Skeletal muscle tissue (tissue), 4 donors: ENCODE data around the gene YPEL3. TPM values are rescaled to one million over a fixed set of nuclear protein-coding genes. Genes with fewer than 3 reads are reported as not detected.

Source experiments
- H3K27ac ChIP-seq: one replicate; pipeline ENCODE4 v1.7.0; 2013; ENCODE audit warnings: mild to moderate bottlenecking, low read depth, low read length, inconsistent platforms
- H3K27me3 ChIP-seq, 3 donors: one replicate each; pipeline ENCODE4 v1.7.0; 2013; ENCODE audit warnings: low read length in 3 of 3; ENCODE audit not compliant: control insufficient read depth in 3 of 3, insufficient read depth in 3 of 3
- H3K36me3 ChIP-seq, 3 donors: one replicate each; pipeline ENCODE4 v1.7.0; 2013; ENCODE audit warnings: low read length in 3 of 3; ENCODE audit not compliant: control insufficient read depth in 3 of 3, insufficient read depth in 3 of 3
- H3K4me1 ChIP-seq, 3 donors: one replicate each; pipeline ENCODE4 v1.7.0; 2013; ENCODE audit warnings: low read length in 3 of 3, mild to moderate bottlenecking in 3 of 3; ENCODE audit not compliant: control insufficient read depth in 3 of 3, insufficient read depth in 3 of 3
- H3K4me3 ChIP-seq, 3 donors: one replicate each; pipeline ENCODE4 v1.7.0; 2013; ENCODE audit warnings: low read length in 3 of 3
- H3K9ac ChIP-seq, 3 donors: one replicate each; pipeline ENCODE4 v1.7.0; 2013; ENCODE audit warnings: low read length in 3 of 3, mild to moderate bottlenecking in 3 of 3, moderate library complexity in 2 of 3, low read depth in 1 of 3
- H3K9me3 ChIP-seq, 3 donors: one replicate each; pipeline ENCODE4 v1.7.0; 2013; ENCODE audit warnings: low read length in 3 of 3; ENCODE audit not compliant: control insufficient read depth in 3 of 3
- total RNA-seq: library from RNA; depleted of rRNA; stranded (reverse); fragments of >200 nt; gene quantifications from one replicate; pipeline ENCODE4 v1.2.3, GENCODE V29; 2014
- donor health status: Osteomylitis.

YPEL3 gene
- total RNA-seq, 1 donor from 2014 or later = 14.1 TPM

DNA sequence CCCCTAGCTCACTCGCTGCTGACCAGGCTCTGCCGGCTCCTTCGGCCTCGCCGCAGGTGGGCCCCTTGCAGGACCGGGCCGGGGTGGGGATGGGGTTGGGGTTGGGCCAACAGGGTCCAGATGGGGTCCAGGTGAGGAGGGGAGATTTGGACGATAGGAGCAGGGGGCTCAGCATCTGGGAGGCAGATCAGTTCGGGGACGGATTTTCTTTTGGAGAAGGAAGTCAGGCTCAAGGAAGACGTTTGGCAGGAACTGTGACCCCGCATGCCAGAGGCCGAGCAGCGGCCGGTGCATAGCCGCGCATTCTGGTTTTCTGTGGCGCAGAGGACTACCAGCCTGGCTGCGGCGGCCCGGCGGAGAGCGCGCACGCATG is 31.3 kb downstream of the YPEL3 start:
- Histone ChIP-seq H3K4me3 (peak overlapping the region; percentile 91 to 99 (median 98)), H3K36me3 (peaks cover 35 to 42% (median 39%) of the 10 kb centered on the region in 3 donors), H3K4me1 (peaks cover 61 to 77% (median 66%) of the 10 kb centered on the region in 3 donors), H3K9ac (peak overlapping the region; percentile 95 to 100 (median 98)), H3K27ac (peak overlapping the region; percentile 99), H3K27me3 (no peaks in the 10 kb centered on the region), H3K9me3 (no peaks in the 10 kb centered on the region)

DNA sequence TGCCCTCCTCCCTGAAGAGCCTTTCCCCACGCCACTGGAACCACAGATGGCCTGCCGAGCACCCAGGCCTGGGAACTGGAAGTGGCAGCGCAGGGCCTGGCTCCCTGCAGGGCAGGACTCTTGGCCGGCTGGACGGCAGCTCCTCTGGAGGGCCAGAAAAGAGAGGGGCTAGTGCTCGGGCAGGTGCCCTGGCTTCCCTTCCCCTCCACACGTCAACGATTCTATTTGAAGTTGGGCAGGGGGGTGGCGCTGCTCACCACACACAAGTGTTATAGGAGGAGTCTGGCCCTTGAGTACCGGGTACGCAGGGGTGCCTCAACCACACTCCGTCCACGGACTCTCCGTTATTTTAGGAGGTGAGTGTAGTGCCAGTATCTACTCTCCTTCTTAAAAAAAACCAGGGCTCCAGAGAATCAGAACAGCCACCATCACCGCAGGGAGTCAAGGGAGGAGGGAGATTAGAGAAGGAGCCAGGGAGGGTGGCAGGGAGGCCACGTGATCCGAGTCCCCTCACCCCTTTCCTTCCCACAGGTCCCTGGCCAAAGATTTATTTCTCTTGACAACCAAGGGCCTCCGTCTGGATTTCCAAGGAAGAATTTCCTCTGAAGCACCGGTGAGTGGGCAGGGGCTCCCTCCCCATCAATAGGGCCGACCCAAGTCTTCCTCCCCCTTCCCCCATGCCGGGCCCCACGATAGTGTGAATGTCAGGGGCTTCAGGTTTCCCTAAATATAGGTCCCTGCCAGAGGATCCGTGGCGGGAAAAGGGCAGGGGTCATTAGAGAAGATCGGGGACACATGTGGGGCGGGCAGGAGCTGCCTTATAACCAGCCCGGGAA is 31.9 kb downstream of the YPEL3 start:
- no peaks in the 10 kb centered on the region for H3K27me3 ChIP-seq
- H3K27ac ChIP-seq = peak overlapping the region; percentile 99
- peaks cover 58 to 74% (median 60%) of the 10 kb centered on the region in 3 donors for H3K4me1 ChIP-seq
- peaks cover 29 to 36% (median 33%) of the 10 kb centered on the region in 3 donors for H3K36me3 ChIP-seq
- no peaks in the 10 kb centered on the region for H3K9me3 ChIP-seq
- H3K9ac ChIP-seq = peak overlapping the region; percentile 95 to 100 (median 98)
- H3K4me3 ChIP-seq = peak overlapping the region; percentile 91 to 99 (median 98)

DNA sequence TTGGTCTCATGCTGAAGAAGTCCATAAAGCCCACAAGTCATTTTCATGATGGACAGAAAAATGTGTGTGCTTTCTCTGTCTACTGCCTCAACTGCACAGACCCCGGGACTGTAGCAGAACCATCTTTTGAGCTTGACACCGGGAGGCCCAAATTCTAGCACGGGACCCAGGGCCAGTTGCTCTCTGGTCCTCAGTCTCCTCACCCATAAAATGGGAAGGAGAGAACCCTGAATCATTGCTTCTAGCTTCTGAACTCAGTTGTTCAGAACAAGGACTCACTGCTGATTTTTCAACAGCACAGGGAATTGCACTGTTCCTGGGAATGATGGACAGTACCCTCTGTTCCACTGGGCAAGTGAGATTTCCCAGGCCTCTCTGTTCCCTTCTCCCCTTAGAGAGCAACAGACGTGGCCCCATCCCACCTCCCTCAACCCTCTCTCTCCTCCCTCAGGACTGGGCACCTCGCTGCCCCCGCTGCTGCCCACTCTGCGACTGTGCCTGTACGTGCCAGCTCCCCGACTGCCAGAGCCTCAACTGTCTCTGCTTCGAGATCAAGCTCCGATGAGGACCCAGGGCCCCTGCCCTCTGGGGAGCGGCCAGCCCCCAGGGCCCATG is 32.6 kb downstream of the YPEL3 start:
- peaks cover 21 to 29% (median 26%) of the 10 kb centered on the region in 3 donors for H3K36me3 ChIP-seq
- H3K27ac ChIP-seq = peak overlapping the region; percentile 99
- no peaks in the 10 kb centered on the region for H3K9me3 ChIP-seq
- H3K4me1 ChIP-seq = peaks cover 55 to 72% (median 56%) of the 10 kb centered on the region in 3 donors
- no peaks in the 10 kb centered on the region for H3K27me3 ChIP-seq
- peak overlapping the region; percentile 95 to 100 (median 98) for H3K9ac ChIP-seq
- H3K4me3 ChIP-seq = peak overlapping the region; percentile 91 to 99 (median 98)

DNA sequence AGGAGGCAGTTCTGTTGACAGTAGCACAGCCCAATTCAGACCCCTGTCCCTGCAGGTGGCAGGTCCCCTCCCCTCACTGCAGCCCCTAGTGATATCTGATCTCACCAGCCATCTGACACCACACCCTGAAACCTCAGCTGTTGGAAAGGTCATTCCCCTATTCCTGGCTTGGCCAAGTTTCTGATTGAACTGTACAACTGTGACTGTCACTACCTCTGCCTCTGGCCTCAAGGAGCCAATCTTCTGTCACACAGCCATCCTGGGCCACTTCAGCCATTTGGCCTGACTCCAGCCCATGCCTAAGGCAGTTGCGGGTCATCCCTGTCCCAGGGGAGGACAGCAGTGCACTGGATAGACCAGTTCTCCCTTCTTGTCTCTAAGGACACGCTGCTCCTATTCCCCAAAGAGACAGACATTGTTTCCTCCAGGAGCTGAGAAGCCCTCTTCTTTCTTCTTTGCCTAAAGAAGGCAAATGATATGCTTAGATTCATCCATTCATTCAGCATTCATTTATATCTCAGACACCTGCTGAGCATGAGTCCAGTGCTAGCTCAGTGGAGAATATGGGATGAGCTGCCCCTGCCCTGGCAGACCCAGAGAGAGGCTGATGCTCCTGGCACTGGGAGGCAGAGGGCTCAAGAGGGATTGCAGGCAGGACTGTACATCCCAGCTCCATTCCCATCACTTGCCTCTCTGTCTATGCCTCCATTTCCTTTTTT is 35.0 kb downstream of the YPEL3 start:
- H3K4me1 ChIP-seq = peaks cover 40 to 68% (median 40%) of the 10 kb centered on the region in 3 donors

DNA sequence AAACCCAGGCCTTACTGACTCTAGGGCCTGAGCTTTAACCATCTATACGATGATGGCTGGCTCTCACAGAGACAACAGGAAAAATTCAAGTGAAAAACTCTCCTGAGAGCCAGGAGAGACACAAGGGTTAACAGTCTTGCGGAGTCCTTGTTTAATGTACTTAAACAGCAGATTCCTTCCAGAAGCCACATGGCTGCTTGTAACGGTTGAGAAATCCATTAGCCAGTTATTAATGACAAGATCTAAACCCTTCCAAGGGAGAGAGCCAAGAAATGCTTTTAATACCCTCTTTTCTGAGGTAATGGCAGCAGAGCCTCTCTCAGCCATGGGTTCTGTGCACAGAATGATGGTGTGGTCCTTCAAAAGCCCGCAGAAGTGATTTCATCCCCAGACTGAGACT is 35.7 kb downstream of the YPEL3 start:
- Histone ChIP-seq H3K4me1 (peaks cover 40 to 68% (median 40%) of the 10 kb centered on the region in 3 donors), H3K27ac (peak overlapping the region; percentile 94), H3K36me3 (peaks cover 0 to 5% (median 0%) of the 10 kb centered on the region in 3 donors), H3K27me3 (no peaks in the 10 kb centered on the region), H3K9me3 (no peaks in the 10 kb centered on the region), H3K4me3 (peak overlapping the region in 1 of 3 donors; percentile 55), H3K9ac (peak overlapping the region; percentile 33 to 60 (median 58))

More for the DNA sequence above, 35.0 kb downstream of the YPEL3 start:
- H3K27ac ChIP-seq = peak overlapping the region; percentile 94
- peak overlapping the region; percentile 22 to 55 (median 27) for H3K4me3 ChIP-seq
- no peaks in the 10 kb centered on the region for H3K27me3 ChIP-seq
- peak overlapping the region; percentile 58 to 70 (median 60) for H3K9ac ChIP-seq
- H3K9me3 ChIP-seq = no peaks in the 10 kb centered on the region
- H3K36me3 ChIP-seq = peaks cover 1 to 8% (median 4%) of the 10 kb centered on the region in 3 donors

DNA sequence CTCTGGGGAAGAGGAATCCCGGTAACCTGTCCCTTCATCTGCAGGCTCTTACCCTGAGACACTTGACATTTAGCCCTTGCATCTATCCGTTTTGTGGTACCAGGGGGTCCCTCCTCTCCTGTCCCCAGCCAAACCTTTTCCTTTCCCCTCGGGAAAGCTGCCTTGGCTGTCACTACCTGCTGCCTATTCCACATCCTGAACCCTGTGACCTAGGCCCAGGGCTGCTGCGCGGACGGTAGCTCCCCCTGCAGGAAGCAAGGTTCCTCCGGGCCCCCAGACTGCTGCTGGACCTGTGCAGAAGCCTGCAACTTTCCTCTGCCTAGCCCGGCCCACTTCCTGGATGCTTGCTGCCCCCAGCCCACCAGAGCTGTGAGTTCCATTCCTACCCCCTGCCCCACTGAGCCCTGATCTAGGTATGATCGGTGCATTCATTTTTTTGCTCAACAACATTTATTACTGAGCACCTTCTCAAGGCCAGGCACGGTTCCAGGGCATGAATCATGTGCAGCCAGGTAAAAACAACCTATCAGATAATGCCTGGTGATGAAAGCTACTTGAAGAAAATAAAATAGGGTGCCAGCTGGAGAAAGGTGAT is 41.0 kb downstream of the YPEL3 start:
- Histone ChIP-seq H3K9ac (no peak overlapping the region), H3K9me3 (no peaks in the 10 kb centered on the region), H3K4me1 (peaks cover 16 to 43% (median 17%) of the 10 kb centered on the region in 3 donors), H3K27ac (no peak overlapping the region), H3K27me3 (no peaks in the 10 kb centered on the region), H3K4me3 (no peak overlapping the region), H3K36me3 (no peaks in the 10 kb centered on the region)

DNA sequence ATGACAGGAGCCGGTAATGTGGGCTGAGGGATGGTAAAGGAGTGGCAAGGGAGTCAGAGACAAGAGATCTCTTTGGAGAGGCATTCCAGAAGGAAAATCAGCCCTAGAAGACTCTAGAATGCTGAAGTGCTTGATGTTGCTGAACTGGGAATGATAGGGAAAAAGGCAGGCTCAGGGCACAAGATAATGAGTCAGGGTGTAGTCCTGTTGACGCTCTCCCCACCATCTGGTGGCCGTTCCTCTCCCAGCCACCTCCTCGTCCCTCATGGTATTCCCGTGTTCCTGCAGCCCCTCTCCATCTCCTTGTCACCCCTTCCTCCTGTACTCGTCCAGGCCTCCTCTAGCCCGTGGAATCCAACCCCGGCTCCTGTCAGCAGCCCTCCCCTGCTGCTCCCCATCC is 41.6 kb downstream of the YPEL3 start:
- Histone ChIP-seq H3K9ac (peak overlapping the region in 1 of 3 donors; percentile 16), H3K36me3 (no peaks in the 10 kb centered on the region), H3K4me3 (no peak overlapping the region), H3K27me3 (no peaks in the 10 kb centered on the region), H3K9me3 (no peaks in the 10 kb centered on the region), H3K4me1 (peaks cover 13 to 37% (median 16%) of the 10 kb centered on the region in 3 donors), H3K27ac (no peak overlapping the region)

DNA sequence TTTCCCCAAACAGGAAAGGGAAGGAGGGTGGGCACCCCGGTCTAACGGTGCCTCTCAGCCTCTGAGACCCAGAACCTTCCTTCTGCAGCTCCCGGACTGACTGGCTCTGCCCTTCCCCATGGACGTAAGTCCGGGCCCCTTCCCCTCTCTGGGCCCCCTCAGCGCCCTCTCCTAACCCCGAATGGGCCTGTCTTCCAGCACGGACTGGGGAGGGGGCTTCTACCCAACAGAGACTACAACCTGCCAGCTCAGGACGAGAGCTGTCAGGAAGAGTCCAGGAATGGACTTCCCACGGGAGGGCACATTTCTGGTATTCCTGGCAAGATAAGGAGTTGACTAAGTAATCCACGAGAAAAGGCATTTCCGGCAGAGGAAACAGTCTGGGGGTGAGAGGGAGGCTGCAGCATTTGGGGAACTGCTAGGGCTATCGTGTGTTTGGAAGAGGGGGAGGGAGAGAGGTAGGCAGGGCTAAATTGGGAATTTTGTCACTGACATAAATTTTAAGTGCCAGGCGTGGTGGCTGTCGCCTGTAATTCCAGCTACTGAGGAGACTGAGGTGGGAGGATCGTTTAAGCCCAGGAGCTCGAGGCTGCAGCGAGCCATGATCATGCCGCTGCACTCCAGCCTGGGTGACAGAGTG is 42.5 kb downstream of the YPEL3 start:
- H3K9me3 ChIP-seq = no peaks in the 10 kb centered on the region
- peaks cover 9 to 32% (median 14%) of the 10 kb centered on the region in 3 donors for H3K4me1 ChIP-seq
- peak overlapping the region; percentile 78 to 82 (median 80) for H3K4me3 ChIP-seq
- no peaks in the 10 kb centered on the region for H3K36me3 ChIP-seq
- H3K9ac ChIP-seq = peak overlapping the region; percentile 57 to 70 (median 70)
- no peaks in the 10 kb centered on the region for H3K27me3 ChIP-seq
- H3K27ac ChIP-seq = peak overlapping the region; percentile 51
